CD4-positive, alpha-beta memory T cell (primary cell): Measurements from ENCODE around the gene SBK3. TPM values are rescaled to one million over a fixed set of nuclear protein-coding genes. Genes with fewer than 3 reads are reported as not detected.

Experiments
- CTCF ChIA-PET: fragments of 350-600 bp; sonication (Branson Sonifier 250); formaldehyde crosslinking; loops from one replicate; lab custom pipeline; 2021; ENCODE audit warnings: inconsistent platforms; ENCODE audit not compliant: partially characterized antibody; lab: Charles Lee
- POLR2A ChIA-PET: fragments of 350-600 bp; sonication (Branson Sonifier 250); formaldehyde crosslinking; loops from one replicate; lab custom pipeline; 2021; ENCODE audit not compliant: partially characterized antibody; lab: Charles Lee
- DNase-seq, 5 donors: peaks; one replicate each; pipeline versions ENCODE4 v3.0.0 to v3.0.0-alpha.2; 2020 to 2022; ENCODE audit warnings: mixed read lengths in 1 of 5
- H3K27ac ChIP-seq: one replicate; pipeline ENCODE4 v1.7.0; 2013; ENCODE audit warnings: low read depth, low read length
- H3K27me3 ChIP-seq: 2 replicates; pipeline ENCODE4 v1.7.0; 2013; ENCODE audit warnings: mild to moderate bottlenecking, low read length, moderate library complexity; ENCODE audit not compliant: insufficient read depth
- H3K36me3 ChIP-seq: 2 replicates; pipeline ENCODE4 v1.7.0; 2013; ENCODE audit warnings: mild to moderate bottlenecking, low read length, moderate library complexity; ENCODE audit not compliant: insufficient read depth
- H3K4me1 ChIP-seq: 2 replicates; pipeline ENCODE4 v1.7.0; 2013; ENCODE audit warnings: mild to moderate bottlenecking, low read length, moderate library complexity; ENCODE audit not compliant: insufficient read depth
- H3K4me3 ChIP-seq, 2 donors: one replicate each; pipeline ENCODE4 v1.7.0; 2013; ENCODE audit warnings: low read length in 2 of 2, mild to moderate bottlenecking in 1 of 2
- H3K9me3 ChIP-seq, 2 donors: one replicate each; pipeline ENCODE4 v1.7.0; 2013; ENCODE audit warnings: low read length in 2 of 2, control low read depth in 1 of 2; ENCODE audit not compliant: control insufficient read depth in 1 of 2
- H3K27ac Mint-ChIP-seq, 7 donors: one replicate each; pipeline ENCODE4 v1.8.0; 2020 to 2021; ENCODE audit warnings: mixed read lengths in 7 of 7, mild to moderate bottlenecking in 6 of 7, inconsistent platforms in 3 of 7, moderate library complexity in 3 of 7
- H3K27me3 Mint-ChIP-seq, 2 donors: one replicate each; pipeline ENCODE4 v1.8.0; 2020 to 2021; ENCODE audit warnings: mixed read lengths in 2 of 2
- H3K36me3 Mint-ChIP-seq, 2 donors: one replicate each; pipeline ENCODE4 v1.8.0; 2020 to 2021; ENCODE audit warnings: mixed read lengths in 2 of 2, inconsistent platforms in 1 of 2, mild to moderate bottlenecking in 1 of 2
- H3K4me1 Mint-ChIP-seq, 4 donors: one replicate each; pipeline ENCODE4 v1.8.0; 2020 to 2021; ENCODE audit warnings: mixed read lengths in 4 of 4, mild to moderate bottlenecking in 1 of 4
- H3K4me3 Mint-ChIP-seq, 8 donors: one replicate each; pipeline ENCODE4 v1.8.0; 2020 to 2021; ENCODE audit warnings: mixed read lengths in 8 of 8, mild to moderate bottlenecking in 7 of 8, moderate library complexity in 6 of 8, inconsistent platforms in 3 of 8
- H3K9me3 Mint-ChIP-seq, 8 donors: one replicate each; pipeline ENCODE4 v1.8.0; 2020 to 2021; ENCODE audit warnings: mixed read lengths in 8 of 8, mild to moderate bottlenecking in 5 of 8, inconsistent platforms in 3 of 8, moderate library complexity in 1 of 8
- intact Hi-C: fragments of 100-400 bp; cut with micrococcal nuclease; formaldehyde crosslinking; loops from one replicate; pipeline ENCODE4 v1.15.1; 2023
- polyA plus RNA-seq, 2 donors: library from polyadenylated mRNA; unstranded; fragments of 300-500 nt; fragmentation: Illumina TruSeq; gene quantifications; one replicate each; pipeline ENCODE4 v1.2.3, GENCODE V29; 2021
- total RNA-seq, 2 experiments: library from RNA; stranded (reverse); gene quantifications; one replicate each; pipeline ENCODE4 v1.2.3, GENCODE V29; 2021

The SBK3 gene
- total and polyA plus RNA-seq, 4 experiments from 2014 or later, result not detected

- Histone ChIP-seq H3K27ac (peak overlapping the region; percentile 69), H3K9me3 (no peaks in the 10 kb centered on the region), H3K4me1 (peaks cover 27% of the 10 kb centered on the region), H3K4me3 (peak overlapping the region; percentile 61 to 68), H3K27me3 (no peaks in the 10 kb centered on the region), H3K36me3 (no peaks in the 10 kb centered on the region)
- POLR2A ChIA-PET, result interaction anchor here (0.9 to 2.6 kb wide), 8 partner anchors 14 to 61 kb away, joined by 3 to 30 read pairs (median 7); partner anchors contain the start of genes FIZ1, ZNF524, ZNF581 and ZNF784
- peaks cover 0 to 1% of the 10 kb centered on the region in 2 donors for H3K27me3 Mint-ChIP-seq
- intact Hi-C loops, result loop anchor here (2.0 kb wide), 2 partner anchors 18 to 64 kb away; partner anchors contain the start of gene FIZ1
- peaks cover 0 to 4% (median 0%) of the 10 kb centered on the region in 8 donors for H3K9me3 Mint-ChIP-seq
- peaks cover 24 to 44% (median 28%) of the 10 kb centered on the region in 4 donors for H3K4me1 Mint-ChIP-seq
- CTCF ChIA-PET, result interaction anchor here (0.8 to 2.0 kb wide), 6 partner anchors 24 to 78 kb away, joined by 3 to 7 read pairs (median 4); partner anchors contain the start of gene ZNF865
- H3K4me3 Mint-ChIP-seq, result peak overlapping the region; percentile 76 to 93 (median 80)
- peak overlapping the region; percentile 77 to 91 (median 87) for H3K27ac Mint-ChIP-seq
- peaks cover 12 to 17% of the 10 kb centered on the region in 2 donors for H3K36me3 Mint-ChIP-seq
- DNase-seq, result no peak
Measured at GRCh38 chr19:55581145-55581822, 35.9 kb upstream of the SBK3 start.

GRCh38 chr19:55580628-55581144 lies 35.3 kb upstream of the SBK3 start, which contains the start of gene ZNF579:
TSS of gene ZNF579 (minus strand) at chr19:55580848. CDS start at chr19:55579639, 1,209 bp downstream.
- CTCF ChIA-PET, result interaction anchor here (0.8 to 2.0 kb wide), 3 partner anchors 25 to 52 kb away, joined by 3 to 7 read pairs (median 7); partner anchors contain the start of gene ZNF865
- Mint-ChIP-seq H3K4me3 (peak within 1 kb of the TSS; percentile 81 to 97 (median 88)), H3K9me3 (peaks cover 0 to 4% (median 0%) of the 10 kb centered on the region in 8 donors), H3K36me3 (peaks cover 12 to 17% of the 10 kb centered on the region in 2 donors), H3K27ac (peak within 1 kb of the TSS; percentile 86 to 95 (median 93)), H3K4me1 (peaks cover 22 to 38% (median 25%) of the 10 kb centered on the region in 4 donors), H3K27me3 (peaks cover 0 to 1% of the 10 kb centered on the region in 2 donors)
- Histone ChIP-seq H3K9me3 (no peaks in the 10 kb centered on the region), H3K36me3 (no peaks in the 10 kb centered on the region), H3K27ac (peak within 1 kb of the TSS; percentile 69), H3K4me1 (peaks cover 21% of the 10 kb centered on the region), H3K27me3 (no peaks in the 10 kb centered on the region), H3K4me3 (peak within 1 kb of the TSS; percentile 61 to 68)
- DNase-seq, result peak; percentile 58 to 78 (median 63)
- intact Hi-C loops, result loop anchor here (1.0 to 2.0 kb wide), 4 partner anchors 18 to 64 kb away; partner anchors contain the start of gene FIZ1
- POLR2A ChIA-PET, result interaction anchor here (0.6 to 2.6 kb wide), 9 partner anchors 15 to 62 kb away, joined by 3 to 30 read pairs (median 5); partner anchors contain the start of genes FIZ1, ZNF524, ZNF581 and ZNF784

GRCh38 chr19:55579766-55580621 lies 34.7 kb upstream of the SBK3 start:
- no peaks in the 10 kb centered on the region for H3K36me3 ChIP-seq
- peaks cover 12 to 17% of the 10 kb centered on the region in 2 donors for H3K36me3 Mint-ChIP-seq
- H3K4me1 Mint-ChIP-seq, result peaks cover 18 to 31% (median 20%) of the 10 kb centered on the region in 4 donors
- peaks cover 0 to 1% of the 10 kb centered on the region in 2 donors for H3K27me3 Mint-ChIP-seq
- peaks cover 20% of the 10 kb centered on the region for H3K4me1 ChIP-seq
- ChIA-PET CTCF (interaction anchor here (1.5 to 2.0 kb wide), 2 partner anchors 52 to 53 kb away, joined by 7 read pairs; no protein-coding TSS in a partner anchor), POLR2A (interaction anchor here (0.6 to 2.6 kb wide), 6 partner anchors 20 to 55 kb away, joined by 4 to 30 read pairs (median 10); partner anchors contain the start of genes FIZ1, ZNF524, ZNF784 and ZNF865)
- no peaks in the 10 kb centered on the region for H3K9me3 ChIP-seq
- peak overlapping the region; percentile 83 to 95 (median 93) for H3K27ac Mint-ChIP-seq
- intact Hi-C loops, result loop anchor here (1.0 to 2.0 kb wide), 4 partner anchors 19 to 63 kb away; partner anchors contain the start of gene FIZ1
- peak overlapping the region; percentile 17 to 61 for H3K4me3 ChIP-seq
- peak overlapping the region; percentile 81 to 97 (median 88) for H3K4me3 Mint-ChIP-seq
- H3K27me3 ChIP-seq, result no peaks in the 10 kb centered on the region
- no peak for DNase-seq
- H3K9me3 Mint-ChIP-seq, result peaks cover 0 to 4% (median 0%) of the 10 kb centered on the region in 8 donors
- H3K27ac ChIP-seq, result peak overlapping the region; percentile 69

- Mint-ChIP-seq H3K27ac (peak overlapping the region; percentile 83 to 95 (median 93)), H3K4me1 (peaks cover 16 to 25% (median 20%) of the 10 kb centered on the region in 4 donors), H3K9me3 (peaks cover 0 to 4% (median 0%) of the 10 kb centered on the region in 8 donors), H3K4me3 (peak overlapping the region in 7 of 8 donors; percentile 81 to 97 (median 88)), H3K36me3 (peaks cover 12 to 17% of the 10 kb centered on the region in 2 donors), H3K27me3 (peaks cover 0 to 1% of the 10 kb centered on the region in 2 donors)
- H3K36me3 ChIP-seq, result no peaks in the 10 kb centered on the region
- peaks cover 20% of the 10 kb centered on the region for H3K4me1 ChIP-seq
- no peaks in the 10 kb centered on the region for H3K9me3 ChIP-seq
- peak overlapping the region in 1 of 2 donors; percentile 61 for H3K4me3 ChIP-seq
- DNase-seq, result no peak
- POLR2A ChIA-PET, result no interaction called here
- H3K27ac ChIP-seq, result no peak overlapping the region
- CTCF ChIA-PET, result no interaction called here
- intact Hi-C loops, result no loop called here
- H3K27me3 ChIP-seq, result no peaks in the 10 kb centered on the region
Measured at GRCh38 chr19:55578761-55579747, 33.7 kb upstream of the SBK3 start.

- peaks cover 12 to 17% of the 10 kb centered on the region in 2 donors for H3K36me3 Mint-ChIP-seq
- POLR2A ChIA-PET, result no interaction called here
Measured at GRCh38 chr19:55578031-55578760, 32.9 kb upstream of the SBK3 start.

More at GRCh38 chr19:55578031-55578760, 32.9 kb upstream of the SBK3 start:
- no peaks in the 10 kb centered on the region for H3K9me3 ChIP-seq
- CTCF ChIA-PET, result no interaction called here
- H3K27ac Mint-ChIP-seq, result no peak overlapping the region
- H3K4me3 ChIP-seq, result no peak overlapping the region
- H3K9me3 Mint-ChIP-seq, result peaks cover 0 to 4% (median 0%) of the 10 kb centered on the region in 8 donors
- H3K4me1 ChIP-seq, result peaks cover 20% of the 10 kb centered on the region
- H3K4me1 Mint-ChIP-seq, result peaks cover 16 to 25% (median 20%) of the 10 kb centered on the region in 4 donors
- H3K27ac ChIP-seq, result no peak overlapping the region
- no peaks in the 10 kb centered on the region for H3K36me3 ChIP-seq
- no peak overlapping the region for H3K4me3 Mint-ChIP-seq
- no peak for DNase-seq
- H3K27me3 ChIP-seq, result no peaks in the 10 kb centered on the region
- peaks cover 0 to 1% of the 10 kb centered on the region in 2 donors for H3K27me3 Mint-ChIP-seq
- intact Hi-C loops, result no loop called here
